A673 (cell line): ENCODE measurements around the gene KCNG2. TPM values are rescaled to one million over a fixed set of nuclear protein-coding genes. Genes with fewer than 3 reads are reported as not detected.

Source experiments
- BruUV-seq: library from RNA; stranded (reverse); fragments of 400-500 nt; replicated peaks from 2 replicates; lab custom pipeline; 2021; lab: Mats Ljungman, UMichigan
- CTCF ChIA-PET: fragments of 300-600 bp; sonication (Branson Sonifier 250); formaldehyde crosslinking; loops from one replicate; lab custom pipeline; 2022; ENCODE audit warnings: antibody characterized with exemption; lab: Charles Lee
- POLR2A ChIA-PET: fragments of 300-600 bp; sonication (Branson Sonifier 250); formaldehyde crosslinking; loops from one replicate; lab custom pipeline; 2022; ENCODE audit warnings: antibody characterized with exemption; ENCODE audit not compliant: low non-redundant PET; lab: Charles Lee
- DNase-seq: peaks from one replicate; pipeline ENCODE4 v3.0.0-alpha.2; 2015; ENCODE audit warnings: low spot score
- H3K27ac ChIP-seq: fragments of 200-600 bp; sonication (generic); 2 replicates; pipeline ENCODE4 v1.5.1; 2016; ENCODE audit warnings: mixed run types, low read depth, mild to moderate bottlenecking, mixed read lengths, antibody characterized with exemption, low read length; ENCODE audit not compliant: poor library complexity, severe bottlenecking
- H3K27me3 ChIP-seq: fragments of 200-600 bp; sonication (generic); replicated peaks from 2 replicates; pipeline ENCODE4 v1.6.1; 2017; ENCODE audit warnings: mixed run types, low read depth, mild to moderate bottlenecking, mixed read lengths, antibody characterized with exemption, low read length; ENCODE audit not compliant: insufficient read depth, poor library complexity
- H3K36me3 ChIP-seq: fragments of 200-600 bp; sonication (generic); 2 replicates; pipeline ENCODE4 v1.6.1; 2016; ENCODE audit warnings: mixed run types, mild to moderate bottlenecking, mixed read lengths, antibody characterized with exemption, low read length; ENCODE audit not compliant: insufficient read depth, poor library complexity, severe bottlenecking
- H3K4me1 ChIP-seq: fragments of 200-600 bp; sonication (generic); 2 replicates; pipeline ENCODE4 v1.6.1; 2017; ENCODE audit warnings: mixed run types, mild to moderate bottlenecking, mixed read lengths, antibody characterized with exemption, low read length; ENCODE audit not compliant: insufficient read depth, poor library complexity, severe bottlenecking
- H3K4me3 ChIP-seq: fragments of 200-600 bp; sonication (generic); 2 replicates; pipeline ENCODE4 v1.5.1; 2016; ENCODE audit warnings: low read depth, mixed run types, mild to moderate bottlenecking, mixed read lengths, low read length; ENCODE audit not compliant: poor library complexity, severe bottlenecking
- H3K9me3 ChIP-seq: fragments of 200-600 bp; sonication (generic); 2 replicates; pipeline ENCODE4 v1.6.1; 2016; ENCODE audit warnings: mixed run types, low read depth, mild to moderate bottlenecking, mixed read lengths, antibody characterized with exemption, low read length; ENCODE audit not compliant: poor library complexity, severe bottlenecking
- EZH2 ChIP-seq: fragments of 200-600 bp; sonication (generic); IDR thresholded peaks from 2 replicates; pipeline ENCODE4 v1.6.1; 2017; ENCODE audit warnings: borderline replicate concordance, low read depth, mild to moderate bottlenecking, mixed read lengths, antibody characterized with exemption, low read length; ENCODE audit not compliant: poor library complexity, severe bottlenecking
- intact Hi-C: fragments of 100-400 bp; cut with micrococcal nuclease; formaldehyde crosslinking; loops from one replicate; pipeline ENCODE4 v1.10.0; 2022; ENCODE audit not compliant: unreplicated experiment
- total RNA-seq: library from RNA; stranded (reverse); gene quantifications from 2 replicates; pipeline ENCODE4 v1.2.3, GENCODE V29; 2021
- TF ChIP-seq, protein P1 (sequence below): fragments of 300-800, 200-600 bp; sonication (generic); conservative IDR thresholded peaks from 2 replicates; pipeline ENCODE4 v1.5.1; 2017; ENCODE audit warnings: low read depth, mild to moderate bottlenecking, antibody characterized with exemption, low read length, moderate library complexity, mixed read lengths

Gene KCNG2
- total RNA-seq, 1 experiment from 2014 or later = not detected

GRCh38 chr18:79786304-79786703 is 11.4 kb upstream of the KCNG2 start:
- CTCF ChIA-PET = no interaction called here
- POLR2A ChIA-PET = no interaction called here

GRCh38 chr18:79786786-79787526 is 10.8 kb upstream of the KCNG2 start:
- no peak overlapping the region for H3K27ac ChIP-seq
- DNase-seq = no peak
- intact Hi-C loops = no loop called here
- POLR2A ChIA-PET = no interaction called here
- no peak overlapping the region for H3K4me3 ChIP-seq
- BruUV-seq = no TSS peak
- CTCF ChIA-PET = no interaction called here
- H3K4me1 ChIP-seq = no peaks in the 10 kb centered on the region
- H3K27me3 ChIP-seq = peaks cover 63% of the 10 kb centered on the region
- TF ChIP-seq EZH2 = no peak
- TF ChIP-seq, protein P1, sequence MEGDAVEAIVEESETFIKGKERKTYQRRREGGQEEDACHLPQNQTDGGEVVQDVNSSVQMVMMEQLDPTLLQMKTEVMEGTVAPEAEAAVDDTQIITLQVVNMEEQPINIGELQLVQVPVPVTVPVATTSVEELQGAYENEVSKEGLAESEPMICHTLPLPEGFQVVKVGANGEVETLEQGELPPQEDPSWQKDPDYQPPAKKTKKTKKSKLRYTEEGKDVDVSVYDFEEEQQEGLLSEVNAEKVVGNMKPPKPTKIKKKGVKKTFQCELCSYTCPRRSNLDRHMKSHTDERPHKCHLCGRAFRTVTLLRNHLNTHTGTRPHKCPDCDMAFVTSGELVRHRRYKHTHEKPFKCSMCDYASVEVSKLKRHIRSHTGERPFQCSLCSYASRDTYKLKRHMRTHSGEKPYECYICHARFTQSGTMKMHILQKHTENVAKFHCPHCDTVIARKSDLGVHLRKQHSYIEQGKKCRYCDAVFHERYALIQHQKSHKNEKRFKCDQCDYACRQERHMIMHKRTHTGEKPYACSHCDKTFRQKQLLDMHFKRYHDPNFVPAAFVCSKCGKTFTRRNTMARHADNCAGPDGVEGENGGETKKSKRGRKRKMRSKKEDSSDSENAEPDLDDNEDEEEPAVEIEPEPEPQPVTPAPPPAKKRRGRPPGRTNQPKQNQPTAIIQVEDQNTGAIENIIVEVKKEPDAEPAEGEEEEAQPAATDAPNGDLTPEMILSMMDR = no peak
- H3K36me3 ChIP-seq = no peaks in the 10 kb centered on the region
- H3K9me3 ChIP-seq = no peaks in the 10 kb centered on the region

More at GRCh38 chr18:79786304-79786703, 11.4 kb upstream of the KCNG2 start:
- Histone ChIP-seq H3K4me1 (no peaks in the 10 kb centered on the region), H3K9me3 (no peaks in the 10 kb centered on the region), H3K27me3 (peaks cover 61% of the 10 kb centered on the region), H3K36me3 (no peaks in the 10 kb centered on the region), H3K4me3 (no peak overlapping the region), H3K27ac (no peak overlapping the region)
- TF ChIP-seq EZH2 = no peak
- TF ChIP-seq, protein P1 = no peak
- DNase-seq = no peak
- intact Hi-C loops = no loop called here
- no TSS peak for BruUV-seq

DNA sequence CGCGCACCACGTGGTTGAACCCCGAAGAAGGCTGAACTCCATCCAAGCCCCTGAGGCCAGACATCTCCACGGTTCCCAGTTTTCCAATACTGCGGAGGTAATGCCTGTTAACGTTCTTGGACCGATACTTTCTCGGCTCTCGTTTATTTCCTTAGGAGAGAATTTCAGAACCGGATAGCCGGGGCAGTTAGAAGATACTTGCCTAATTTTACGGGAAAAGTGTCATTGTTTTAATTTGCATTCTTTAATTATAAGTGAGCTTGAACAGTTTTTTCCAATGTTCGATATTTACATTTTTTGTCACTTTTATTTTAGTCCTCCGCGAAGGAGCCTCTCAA is 10.2 kb upstream of the KCNG2 start:
- DNase-seq = no peak
- ChIA-PET CTCF (no interaction called here), POLR2A (no interaction called here)
- Histone ChIP-seq H3K27me3 (peaks cover 66% of the 10 kb centered on the region), H3K36me3 (no peaks in the 10 kb centered on the region), H3K4me1 (no peaks in the 10 kb centered on the region), H3K27ac (no peak overlapping the region), H3K9me3 (no peaks in the 10 kb centered on the region), H3K4me3 (no peak overlapping the region)
- intact Hi-C loops = no loop called here
- TF ChIP-seq EZH2 = no peak
- TF ChIP-seq, protein P1 = no peak
- BruUV-seq = no TSS peak
